Measurements from ENCODE around the gene ELP6. TPM values are rescaled to one million over a fixed set of nuclear protein-coding genes. Genes with fewer than 3 reads are reported as not detected.
"Not testable (repeated sequence)": the region's sequence is repeated elsewhere in the genome, so short reads cannot be mapped to it uniquely, and the experiment has no call there.

Gene ELP6
- total RNA-seq, 2 donors from 2014 or later, result 18.8 to 20.3 TPM

- DNase-seq (peak; percentile 95), ATAC-seq (peak; percentile 98)
- intact Hi-C loops (cut with DNase I), result loop anchor here (2.0 to 5.0 kb wide), 2 partner anchors 53 to 55 kb away; no protein-coding TSS in a partner anchor
Observed at GRCh38 chr3:47475570-47476329, 37.8 kb downstream of the ELP6 start, which contains the start of gene SCAP. TSS of gene SCAP (minus strand) at chr3:47475941. CDS start at chr3:47442993, 32,948 bp downstream.

DNA sequence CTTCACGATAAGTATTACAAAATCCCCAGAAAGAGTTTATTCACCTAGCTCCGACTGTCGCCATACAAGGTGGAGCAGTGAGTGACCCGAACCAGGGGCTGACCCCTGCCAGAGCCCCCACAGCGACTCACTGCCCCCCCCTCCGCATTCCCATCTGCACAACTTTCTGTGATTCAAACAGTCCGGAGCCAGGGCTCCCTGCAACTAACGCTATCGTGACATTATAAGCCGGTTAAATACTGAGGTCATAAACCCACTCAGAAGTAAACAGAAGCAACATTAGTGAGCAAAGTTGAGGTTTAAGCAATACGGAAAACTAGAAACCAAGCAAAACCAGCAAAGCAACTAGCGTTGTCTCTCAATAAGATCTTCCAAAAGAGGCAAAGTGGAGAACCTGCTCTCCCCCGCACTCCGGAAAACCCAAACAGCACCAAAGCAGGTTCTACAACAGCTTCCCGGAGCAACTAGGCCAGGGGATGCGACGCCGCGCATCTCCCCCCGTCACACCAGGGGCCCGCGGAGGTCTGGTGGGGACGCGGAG, 38.4 kb downstream of the ELP6 start:
- peak in 1 of 2 donors; percentile 6 for ATAC-seq
- intact Hi-C loops (cut with DNase I), result loop anchor here (2.0 to 5.0 kb wide), 2 partner anchors 53 to 54 kb away; no protein-coding TSS in a partner anchor
- DNase-seq, result no peak

GRCh38 chr3:47473391-47473790, 40.1 kb downstream of the ELP6 start:
- intact Hi-C loops (cut with DNase I), result no loop called here
- ATAC-seq, result no peak
- DNase-seq, result no peak

DNA sequence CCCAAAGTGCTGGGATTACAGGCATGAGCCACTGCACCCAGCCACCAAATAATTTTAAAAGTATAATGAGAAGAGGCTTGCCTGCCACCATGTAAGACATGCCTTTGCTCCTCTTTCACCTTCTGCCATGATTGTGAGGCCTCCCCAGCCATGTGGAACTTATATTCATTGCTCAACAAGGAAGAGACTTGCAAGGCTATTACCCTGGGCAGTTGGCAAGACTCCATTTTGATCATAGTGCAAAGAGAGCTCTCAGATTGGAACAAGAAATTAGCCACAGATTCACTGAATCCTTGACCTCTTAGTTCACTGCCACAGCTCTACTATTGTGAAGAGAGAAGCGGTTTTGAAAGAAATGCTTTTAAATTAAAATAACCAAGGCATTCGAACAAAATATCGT, 43.9 kb downstream of the ELP6 start:
- no peak for DNase-seq
- no peak for ATAC-seq
- intact Hi-C loops (cut with DNase I), result no loop called here

GRCh38 chr3:47468315-47468714, 45.2 kb downstream of the ELP6 start:
- DNase-seq; intact Hi-C loops (cut with DNase I); ATAC-seq: not testable (repeated sequence)

GRCh38 chr3:47464588-47464987, 48.9 kb downstream of the ELP6 start:
- intact Hi-C loops (cut with DNase I), result no loop called here
- DNase-seq (no peak), ATAC-seq (no peak)

DNA sequence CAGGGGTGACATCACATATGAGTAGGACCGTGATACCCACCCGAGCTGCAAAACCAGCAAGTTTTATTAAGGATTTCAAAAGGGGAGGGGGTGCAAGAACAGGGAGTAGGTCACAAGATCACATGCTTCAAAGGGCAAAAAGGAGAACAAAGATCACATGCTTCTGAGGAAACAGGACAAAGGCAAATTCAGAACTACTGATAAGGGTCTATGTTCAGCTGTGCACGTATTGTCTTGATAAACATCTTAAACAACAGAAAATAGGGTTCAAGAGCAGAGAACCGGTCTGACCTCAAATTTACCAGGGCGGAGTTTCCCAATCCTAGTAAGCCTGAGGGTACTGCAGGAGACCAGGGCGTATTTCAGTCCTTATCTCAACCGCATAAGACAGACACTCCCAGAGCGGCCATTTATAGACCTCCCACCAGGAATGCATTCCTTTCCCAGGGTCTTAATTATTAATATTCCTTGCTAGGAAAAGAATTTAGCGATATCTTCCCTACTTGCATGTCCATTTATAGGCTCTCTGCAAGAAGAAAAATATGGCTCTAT, 53.9 kb downstream of the ELP6 start:
- ATAC-seq; DNase-seq; intact Hi-C loops (cut with DNase I): not testable (repeated sequence)

DNA sequence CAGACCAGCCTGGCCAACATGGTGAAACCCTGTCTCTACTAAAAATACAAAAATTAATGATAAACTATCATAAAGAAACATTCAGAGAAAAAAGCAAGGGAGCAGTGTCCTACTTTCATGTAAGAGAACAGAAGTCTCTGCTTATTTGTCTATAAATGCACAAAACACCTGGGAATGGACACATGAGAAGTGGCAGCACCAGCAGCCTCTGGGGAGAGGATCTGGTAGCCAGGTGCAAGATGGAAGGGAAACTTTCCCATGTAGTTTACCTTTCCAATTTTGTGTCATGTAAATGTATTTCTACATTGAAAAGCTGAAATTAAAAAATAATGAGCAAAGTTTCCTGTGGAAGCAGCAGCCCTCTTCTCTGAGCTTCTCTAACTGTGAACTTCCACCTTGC, 56.5 kb downstream of the ELP6 start:
- no peak for ATAC-seq
- no peak for DNase-seq
- intact Hi-C loops (cut with DNase I), result no loop called here

GRCh38 chr3:47455806-47456452, 57.6 kb downstream of the ELP6 start:
- DNase-seq (no peak), ATAC-seq (no peak)
- intact Hi-C loops (cut with DNase I), result no loop called here

DNA sequence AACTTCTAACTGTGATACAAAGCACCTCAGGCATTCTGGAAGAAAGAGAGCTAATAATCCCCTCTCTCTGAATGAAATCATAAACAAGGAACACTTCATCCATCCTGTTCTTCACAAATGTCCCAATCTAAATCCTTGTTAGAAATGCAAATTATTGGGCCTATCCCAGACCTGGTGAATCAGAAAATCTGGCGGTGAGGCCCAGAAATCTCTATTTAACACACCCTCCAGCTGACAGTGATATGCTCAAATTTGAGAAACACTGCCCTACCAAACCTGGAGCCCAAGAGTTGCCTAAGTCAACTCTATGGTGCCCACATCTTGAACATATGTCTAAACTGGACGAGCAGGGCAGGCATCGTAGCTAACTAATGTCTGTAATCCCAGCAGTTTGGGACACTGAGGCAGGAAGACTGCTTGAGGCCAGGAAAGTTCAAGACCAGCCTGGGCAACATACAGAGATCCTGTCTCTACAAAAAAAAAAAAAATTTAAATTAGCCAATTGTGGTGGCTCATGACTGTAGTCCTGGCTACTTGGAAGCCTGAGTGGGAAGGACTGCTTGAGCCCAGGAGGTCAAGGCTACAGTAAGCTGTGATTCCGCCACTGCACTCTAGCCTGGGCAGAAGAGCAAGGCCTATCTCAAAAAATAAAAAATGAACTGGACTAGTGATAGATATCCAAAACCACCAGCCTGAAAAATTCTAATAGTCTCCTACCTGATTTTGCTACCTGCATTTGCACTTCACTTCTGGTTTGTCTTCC, 60.9 kb downstream of the ELP6 start:
- intact Hi-C loops (cut with DNase I), result no loop called here
- DNase-seq (no peak), ATAC-seq (no peak)

Other genes starting within 250 kb of the ELP6 start
- gene KIF9, start 230.9 kb downstream of the ELP6 start, total RNA-seq, result 1 to 10 TPM; 6.1 to 8.0 TPM
- 10 to 100 TPM; 32.9 to 39.5 TPM for gene KLHL18, start 230.8 kb downstream of the ELP6 start, total RNA-seq
- gene PTPN23, start 132.7 kb downstream of the ELP6 start, total RNA-seq, result 10 to 100 TPM; 24.1 to 24.8 TPM
- 10 to 100 TPM; 41.5 to 49.1 TPM for gene SCAP, start 37.8 kb downstream of the ELP6 start, total RNA-seq
- gene CSPG5, start 65.2 kb upstream of the ELP6 start, total RNA-seq, result under 1 TPM; 0.60 to 0.88 TPM

Data from left cardiac atrium (tissue), 4 donors.